CD14-positive monocyte (primary cell): ENCODE measurements around the gene MECR. TPM values are rescaled to one million over a fixed set of nuclear protein-coding genes. Genes with fewer than 3 reads are reported as not detected.

Experiments
- DNase-seq, 3 donors: peaks; one replicate each; pipeline ENCODE4 v3.0.0-alpha.2; 2011 to 2022
- H2AFZ ChIP-seq: 2 replicates; pipeline ENCODE4 v1.6.0; 2012; ENCODE audit warnings: mild to moderate bottlenecking, low read depth, low read length, inconsistent platforms; ENCODE audit not compliant: insufficient read depth, poor library complexity, severe bottlenecking
- H3K27ac ChIP-seq, 2 donors: 1 replicate in 1 of 2; 2 replicates in 1 of 2; pipeline ENCODE4 v1.5.1; 2012 to 2013; ENCODE audit warnings: low read length in 2 of 2, control low read depth in 1 of 2, inconsistent platforms in 1 of 2, low read depth in 1 of 2, mild to moderate bottlenecking in 1 of 2
- H3K27me3 ChIP-seq, 2 donors: one replicate each; pipeline versions ENCODE4 v1.6.0 to v1.6.1; 2011 to 2013; ENCODE audit warnings: low read length in 2 of 2; ENCODE audit not compliant: control insufficient read depth in 2 of 2, insufficient read depth in 2 of 2
- H3K36me3 ChIP-seq, 2 donors: replicated peaks in 1 of 2; 1 replicate in 1 of 2; 2 replicates in 1 of 2; pipeline versions ENCODE4 v1.5.1 to v1.6.1; 2012 to 2013; ENCODE audit warnings: low read length in 2 of 2, control low read depth in 1 of 2, inconsistent platforms in 1 of 2, mild to moderate bottlenecking in 1 of 2; ENCODE audit not compliant: insufficient read depth in 2 of 2, control insufficient read depth in 1 of 2
- H3K4me1 ChIP-seq, 2 donors: 1 replicate in 1 of 2; 2 replicates in 1 of 2; pipeline versions ENCODE4 v1.5.1 to v1.6.1; 2012 to 2013; ENCODE audit warnings: low read length in 2 of 2, control low read depth in 1 of 2, inconsistent platforms in 1 of 2, mild to moderate bottlenecking in 1 of 2, moderate library complexity in 1 of 2; ENCODE audit not compliant: insufficient read depth in 2 of 2, control insufficient read depth in 1 of 2
- H3K4me2 ChIP-seq: replicated peaks from 2 replicates; pipeline ENCODE3; 2012; ENCODE audit warnings: low read length, moderate library complexity, mild to moderate bottlenecking; ENCODE audit not compliant: poor library complexity, severe bottlenecking; ENCODE audit errors: extremely low read depth
- H3K4me3 ChIP-seq, 3 experiments: fragments of 200-600 bp in 1 of 3; sonication (generic) in 1 of 3; replicated peaks in 1 of 3; 1 replicate in 2 of 3; 2 replicates in 1 of 3; pipeline ENCODE4 v1.5.1; 2011 to 2013; ENCODE audit warnings: low read length in 3 of 3, mild to moderate bottlenecking in 3 of 3, control low read depth in 2 of 3, low read depth in 2 of 3, inconsistent platforms in 1 of 3, moderate library complexity in 1 of 3
- H3K79me2 ChIP-seq: 2 replicates; pipeline ENCODE4 v1.6.0; 2012; ENCODE audit warnings: mild to moderate bottlenecking, control low read depth, inconsistent platforms, low read length, moderate library complexity; ENCODE audit not compliant: insufficient read depth
- H3K9ac ChIP-seq: 2 replicates; pipeline ENCODE4 v1.6.0; 2017; ENCODE audit warnings: low read length, mild to moderate bottlenecking; ENCODE audit not compliant: insufficient read depth, poor library complexity, severe bottlenecking
- H3K9me3 ChIP-seq, 2 donors: replicated peaks in 1 of 2; 1 replicate in 1 of 2; 2 replicates in 1 of 2; pipeline versions ENCODE4 v1.5.1 to v1.6.1; 2012 to 2013; ENCODE audit warnings: low read length in 2 of 2, control low read depth in 1 of 2; ENCODE audit not compliant: control insufficient read depth in 1 of 2, insufficient read depth in 1 of 2
- H4K20me1 ChIP-seq: 2 replicates; pipeline ENCODE4 v1.6.0; 2012; ENCODE audit warnings: mild to moderate bottlenecking, low read length, control low read depth, moderate library complexity; ENCODE audit not compliant: insufficient read depth
- H3K27ac Mint-ChIP-seq, 7 donors: one replicate each; pipeline ENCODE4 v1.8.0; 2020; ENCODE audit warnings: mild to moderate bottlenecking in 7 of 7, mixed read lengths in 7 of 7, moderate library complexity in 6 of 7, inconsistent platforms in 2 of 7
- H3K27me3 Mint-ChIP-seq, 3 donors: one replicate each; pipeline ENCODE4 v1.8.0; 2021 to 2022; ENCODE audit warnings: low read depth in 3 of 3, mild to moderate bottlenecking in 3 of 3, mixed read lengths in 3 of 3, moderate library complexity in 3 of 3, inconsistent platforms in 1 of 3
- H3K36me3 Mint-ChIP-seq, 2 donors: one replicate each; pipeline ENCODE4 v1.8.0; 2020; ENCODE audit warnings: mixed read lengths in 2 of 2, inconsistent platforms in 1 of 2, mild to moderate bottlenecking in 1 of 2
- H3K4me1 Mint-ChIP-seq: one replicate; pipeline ENCODE4 v1.8.0; 2020; ENCODE audit warnings: mild to moderate bottlenecking, mixed read lengths
- H3K4me3 Mint-ChIP-seq, 2 donors: one replicate each; pipeline ENCODE4 v1.8.0; 2020; ENCODE audit warnings: mild to moderate bottlenecking in 2 of 2, mixed read lengths in 2 of 2, moderate library complexity in 1 of 2
- H3K9me3 Mint-ChIP-seq, 7 donors: one replicate each; pipeline ENCODE4 v1.8.0; 2020 to 2022; ENCODE audit warnings: mixed read lengths in 7 of 7, mild to moderate bottlenecking in 6 of 7, moderate library complexity in 6 of 7, inconsistent platforms in 2 of 7
- CTCF ChIP-seq: fragments of 200-600 bp; IDR thresholded peaks from one replicate; pipeline ENCODE4 v1.8.0; 2022; ENCODE audit warnings: antibody characterized with exemption, mild to moderate bottlenecking
- WGBS: methylation state at CpG from one replicate; pipeline ENCODE4 v1.1.5; 2013; ENCODE audit warnings: missing lambda C conversion rate; ENCODE audit not compliant: insufficient coverage; 5-methylcytosine and 5-hydroxymethylcytosine counted together
- intact Hi-C, 2 donors: fragments of 100-400 bp; cut with micrococcal nuclease; formaldehyde crosslinking; loops; one replicate each; pipeline versions ENCODE4 v1.15.0 to v1.15.1; 2023
- polyA plus RNA-seq, 3 donors: library from polyadenylated mRNA; depleted of rRNA in 1 of 3; unstranded in 2 of 3; stranded (reverse) in 1 of 3; fragments of 300-500 nt in 2 of 3; fragments of >200 nt in 1 of 3; fragmentation: Illumina TruSeq in 2 of 3; gene quantifications; 1 replicate in 2 of 3; 2 replicates in 1 of 3; pipeline ENCODE4 v1.2.3, GENCODE V29; 2012 to 2021

Gene MECR
- polyA plus RNA-seq, 3 donors = 6.3 to 8.5 (median 7.5) TPM

GRCh38 chr1:29148656-29149491 is 81.9 kb downstream of the MECR start:
- H3K4me1 ChIP-seq = no peaks in the 10 kb centered on the region
- intact Hi-C loops = no loop called here
- WGBS = 98% methylated on average over 29 of the region's 35 CpGs
- no peak overlapping the region for H3K27ac ChIP-seq
- Mint-ChIP-seq H3K27me3 (peaks cover 0 to 1% (median 1%) of the 10 kb centered on the region in 3 donors), H3K36me3 (peaks cover 82 to 89% of the 10 kb centered on the region in 2 donors), H3K4me1 (no peaks in the 10 kb centered on the region), H3K27ac (peak overlapping the region in 3 of 7 donors; percentile 25 to 67 (median 63)), H3K4me3 (no peak overlapping the region), H3K9me3 (peaks cover 0 to 2% (median 0%) of the 10 kb centered on the region in 7 donors)
- no peak overlapping the region for H2AFZ ChIP-seq
- H3K4me2 ChIP-seq = no peak overlapping the region
- H3K36me3 ChIP-seq = peaks cover 76 to 90% of the 10 kb centered on the region in 2 donors
- peaks cover 54% of the 10 kb centered on the region for H4K20me1 ChIP-seq
- H3K4me3 ChIP-seq = no peak overlapping the region
- no peak for DNase-seq
- H3K9me3 ChIP-seq = no peaks in the 10 kb centered on the region
- no peaks in the 10 kb centered on the region for H3K27me3 ChIP-seq
- peaks cover 3% of the 10 kb centered on the region for H3K79me2 ChIP-seq
- TF ChIP-seq CTCF = no peak
- H3K9ac ChIP-seq = no peak overlapping the region

- no peak overlapping the region for H3K4me3 ChIP-seq
- no peak for DNase-seq
- H2AFZ ChIP-seq = no peak overlapping the region
- no peaks in the 10 kb centered on the region for H3K4me1 ChIP-seq
- peaks cover 54 to 63% of the 10 kb centered on the region in 2 donors for H3K36me3 Mint-ChIP-seq
- no peak overlapping the region for H3K4me2 ChIP-seq
- peaks cover 27% of the 10 kb centered on the region for H4K20me1 ChIP-seq
- no peaks in the 10 kb centered on the region for H3K4me1 Mint-ChIP-seq
- WGBS = 83% methylated on average over 7 of the region's 8 CpGs
- no peak overlapping the region for H3K9ac ChIP-seq
- intact Hi-C loops = no loop called here
- no peaks in the 10 kb centered on the region for H3K9me3 ChIP-seq
- no peak for TF ChIP-seq CTCF
- H3K27me3 ChIP-seq = no peaks in the 10 kb centered on the region
- peak overlapping the region in 1 of 7 donors; percentile 33 for H3K27ac Mint-ChIP-seq
- peaks cover 0 to 5% (median 0%) of the 10 kb centered on the region in 7 donors for H3K9me3 Mint-ChIP-seq
- H3K4me3 Mint-ChIP-seq = no peak overlapping the region
- peaks cover 47 to 61% of the 10 kb centered on the region in 2 donors for H3K36me3 ChIP-seq
- H3K27me3 Mint-ChIP-seq = peaks cover 0 to 3% (median 1%) of the 10 kb centered on the region in 3 donors
- H3K27ac ChIP-seq = no peak overlapping the region
- H3K79me2 ChIP-seq = no peaks in the 10 kb centered on the region
These were observed 84.8 kb downstream of the MECR start for GRCh38 chr1:29145739-29146437.
